Measurements from ENCODE around the gene P3R3URF.

Gene P3R3URF

GRCh38 chr1:46172321-46172720, 4.0 kb downstream of the P3R3URF start:
- DNase-seq (ENCODE audit: low spot score), result no peak

- no peak for DNase-seq (ENCODE audit: low spot score)
Observed at GRCh38 chr1:46171871-46172270, 4.4 kb downstream of the P3R3URF start.

- DNase-seq (ENCODE audit: low spot score), result no peak
Observed at GRCh38 chr1:46171351-46171750, 4.9 kb downstream of the P3R3URF start.

- DNase-seq (ENCODE audit: low spot score), result no peak
Observed at GRCh38 chr1:46169811-46170454, 6.4 kb downstream of the P3R3URF start.

- DNase-seq (ENCODE audit: low spot score), result no peak
Observed at GRCh38 chr1:46168477-46168876, 7.8 kb downstream of the P3R3URF start.

GRCh38 chr1:46166521-46167462, 9.5 kb downstream of the P3R3URF start:
- DNase-seq (ENCODE audit: low spot score), result no peak

GRCh38 chr1:46160212-46160611, 16.1 kb downstream of the P3R3URF start:
- DNase-seq (ENCODE audit: low spot score), result no peak

GRCh38 chr1:46159516-46159915, 16.8 kb downstream of the P3R3URF start:
- DNase-seq (ENCODE audit: low spot score), result peak; percentile 15

- no peak for DNase-seq (ENCODE audit: low spot score)
Observed at GRCh38 chr1:46158312-46159281, 17.7 kb downstream of the P3R3URF start.

- no peak for DNase-seq (ENCODE audit: low spot score)
Observed at GRCh38 chr1:46157916-46158311, 18.4 kb downstream of the P3R3URF start.

- no peak for DNase-seq (ENCODE audit: low spot score)
Observed at GRCh38 chr1:46153732-46154131, 22.6 kb downstream of the P3R3URF start.

- DNase-seq (ENCODE audit: low spot score), result no peak
Observed at GRCh38 chr1:46153228-46153627, 23.1 kb downstream of the P3R3URF start.

GRCh38 chr1:46152016-46152415, 24.3 kb downstream of the P3R3URF start:
- no peak for DNase-seq (ENCODE audit: low spot score)

- no peak for DNase-seq (ENCODE audit: low spot score)
Observed at GRCh38 chr1:46150085-46150484, 26.2 kb downstream of the P3R3URF start.

GRCh38 chr1:46148318-46148717, 28.0 kb downstream of the P3R3URF start:
- peak; percentile 15 for DNase-seq (ENCODE audit: low spot score)

- no peak for DNase-seq (ENCODE audit: low spot score)
Observed at GRCh38 chr1:46137916-46138315, 38.4 kb downstream of the P3R3URF start.

- no peak for DNase-seq (ENCODE audit: low spot score)
Observed at GRCh38 chr1:46136711-46137110, 39.6 kb downstream of the P3R3URF start.

- DNase-seq (ENCODE audit: low spot score), result peak; percentile 19
Observed at GRCh38 chr1:46134660-46135331, 41.5 kb downstream of the P3R3URF start.

GRCh38 chr1:46133781-46134350, 42.4 kb downstream of the P3R3URF start:
- DNase-seq (ENCODE audit: low spot score), result peak; percentile 6

GRCh38 chr1:46133181-46133658, 43.1 kb downstream of the P3R3URF start:
- DNase-seq (ENCODE audit: low spot score), result no peak

All from NAMALWA (cell line).